ENCODE measurements around the gene MAP1LC3A. TPM values are rescaled to one million over a fixed set of nuclear protein-coding genes. Genes with fewer than 3 reads are reported as not detected.

The MAP1LC3A gene
- total RNA-seq, 1 donor from 2014 or later, result 5.5 TPM

GRCh38 chr20:34571753-34572152, 13.2 kb downstream of the MAP1LC3A start:
- no peak for DNase-seq (ENCODE audit: low spot score)
- no peaks in the 10 kb centered on the region for H3K36me3 ChIP-seq
- no peak for TF ChIP-seq CTCF (IDR thresholded peaks at IDR 0.05)
- no peak for TF ChIP-seq EZH2phosphoT487 (IDR thresholded peaks at IDR 0.05)
- no peak for TF ChIP-seq EZH2 (IDR thresholded peaks at IDR 0.05)

GRCh38 chr20:34573541-34574300, 15.2 kb downstream of the MAP1LC3A start:
- peaks cover 27% of the 10 kb centered on the region for H3K36me3 Mint-ChIP-seq
- no peaks in the 10 kb centered on the region for H3K4me1 Mint-ChIP-seq

More at GRCh38 chr20:34571753-34572152, 13.2 kb downstream of the MAP1LC3A start:
- H2AFZ ChIP-seq (replicated peaks), result no peak overlapping the region
- Mint-ChIP-seq H3K36me3 (peaks cover 27% of the 10 kb centered on the region), H3K27me3 (ENCODE audit: insufficient read depth, low read depth) (no peaks in the 10 kb centered on the region), H3K9me3 (no peaks in the 10 kb centered on the region), H3K4me1 (peaks cover 10% of the 10 kb centered on the region), H3K27ac (no peak overlapping the region), H3K4me3 (no peak overlapping the region)
- H4K20me1 ChIP-seq (ENCODE audit: low read depth), result no peaks in the 10 kb centered on the region
- H3K4me3 ChIP-seq, result no peak overlapping the region
- H3F3A ChIP-seq (ENCODE audit: low read depth), result no peaks in the 10 kb centered on the region
- no peaks in the 10 kb centered on the region for H3K4me1 ChIP-seq
- H3K4me2 ChIP-seq, result no peak overlapping the region
- no peaks in the 10 kb centered on the region for H3K27me3 ChIP-seq
- H3K9ac ChIP-seq, result no peak overlapping the region
- H3K79me2 ChIP-seq (ENCODE audit: low read depth), result no peaks in the 10 kb centered on the region
- H3K27ac ChIP-seq, result no peak overlapping the region
- H3K9me3 ChIP-seq (ENCODE audit: low read depth), result no peaks in the 10 kb centered on the region

GRCh38 chr20:34574426-34574825, 15.9 kb downstream of the MAP1LC3A start:
- Histone ChIP-seq H3K27ac (no peak overlapping the region), H3K4me2 (no peak overlapping the region), H3K4me3 (no peak overlapping the region), H2AFZ (replicated peaks) (no peak overlapping the region), H3K27me3 (no peaks in the 10 kb centered on the region), H3K9me3 (ENCODE audit: low read depth) (no peaks in the 10 kb centered on the region), H3K36me3 (no peaks in the 10 kb centered on the region), H4K20me1 (ENCODE audit: low read depth) (no peaks in the 10 kb centered on the region), H3K79me2 (ENCODE audit: low read depth) (no peaks in the 10 kb centered on the region), H3F3A (ENCODE audit: low read depth) (no peaks in the 10 kb centered on the region), H3K4me1 (no peaks in the 10 kb centered on the region), H3K9ac (no peak overlapping the region)
- DNase-seq (ENCODE audit: low spot score), result no peak
- peaks cover 27% of the 10 kb centered on the region for H3K36me3 Mint-ChIP-seq
- H3K9me3 Mint-ChIP-seq, result no peaks in the 10 kb centered on the region
- H3K4me3 Mint-ChIP-seq, result no peak overlapping the region
- H3K27me3 Mint-ChIP-seq (ENCODE audit: insufficient read depth, low read depth), result no peaks in the 10 kb centered on the region
- H3K27ac Mint-ChIP-seq, result no peak overlapping the region
- H3K4me1 Mint-ChIP-seq, result no peaks in the 10 kb centered on the region
- TF ChIP-seq EZH2phosphoT487 (IDR thresholded peaks at IDR 0.05) (no peak), CTCF (IDR thresholded peaks at IDR 0.05) (no peak), EZH2 (IDR thresholded peaks at IDR 0.05) (no peak)

More at GRCh38 chr20:34573541-34574300, 15.2 kb downstream of the MAP1LC3A start:
- Histone ChIP-seq H3K9ac (no peak overlapping the region), H3K9me3 (ENCODE audit: low read depth) (no peaks in the 10 kb centered on the region), H3K27ac (no peak overlapping the region), H3K79me2 (ENCODE audit: low read depth) (no peaks in the 10 kb centered on the region), H3K4me1 (no peaks in the 10 kb centered on the region), H2AFZ (replicated peaks) (no peak overlapping the region), H3K4me2 (no peak overlapping the region), H4K20me1 (ENCODE audit: low read depth) (no peaks in the 10 kb centered on the region), H3K27me3 (no peaks in the 10 kb centered on the region), H3F3A (ENCODE audit: low read depth) (no peaks in the 10 kb centered on the region), H3K4me3 (no peak overlapping the region), H3K36me3 (no peaks in the 10 kb centered on the region)
- Mint-ChIP-seq H3K27me3 (ENCODE audit: insufficient read depth, low read depth) (no peaks in the 10 kb centered on the region), H3K9me3 (no peaks in the 10 kb centered on the region), H3K27ac (no peak overlapping the region), H3K4me3 (no peak overlapping the region)
- no peak for DNase-seq (ENCODE audit: low spot score)
- no peak for TF ChIP-seq EZH2 (IDR thresholded peaks at IDR 0.05)

- no peaks in the 10 kb centered on the region for H3K9me3 Mint-ChIP-seq
- Histone ChIP-seq H2AFZ (replicated peaks) (no peak overlapping the region), H3K4me1 (no peaks in the 10 kb centered on the region), H4K20me1 (ENCODE audit: low read depth) (no peaks in the 10 kb centered on the region), H3F3A (ENCODE audit: low read depth) (no peaks in the 10 kb centered on the region), H3K27me3 (no peaks in the 10 kb centered on the region), H3K9ac (no peak overlapping the region), H3K4me2 (no peak overlapping the region), H3K4me3 (no peak overlapping the region), H3K27ac (no peak overlapping the region), H3K79me2 (ENCODE audit: low read depth) (no peaks in the 10 kb centered on the region), H3K36me3 (no peaks in the 10 kb centered on the region), H3K9me3 (ENCODE audit: low read depth) (no peaks in the 10 kb centered on the region)
- no peaks in the 10 kb centered on the region for H3K27me3 Mint-ChIP-seq (ENCODE audit: insufficient read depth, low read depth)
- no peak overlapping the region for H3K27ac Mint-ChIP-seq
- TF ChIP-seq CTCF (IDR thresholded peaks at IDR 0.05), result no peak
- no peak for TF ChIP-seq EZH2 (IDR thresholded peaks at IDR 0.05)
- TF ChIP-seq EZH2phosphoT487 (IDR thresholded peaks at IDR 0.05), result no peak
- H3K4me3 Mint-ChIP-seq, result no peak overlapping the region
- DNase-seq (ENCODE audit: low spot score), result no peak
- no peaks in the 10 kb centered on the region for H3K4me1 Mint-ChIP-seq
- H3K36me3 Mint-ChIP-seq, result peaks cover 27% of the 10 kb centered on the region
These were observed 16.3 kb downstream of the MAP1LC3A start for GRCh38 chr20:34574861-34575260.

Measured in neural progenitor cell (in vitro differentiated cells).